PFSK-1 (cell line): ENCODE data around the gene INSM1.

ENCODE experiments used
- SIN3A ChIP-seq: IDR thresholded peaks from 2 replicates; pipeline ENCODE4 v1.6.1; 2012; ENCODE audit warnings: mild to moderate bottlenecking, low read length, moderate library complexity, borderline replicate concordance; ENCODE audit not compliant: insufficient read depth
- TF ChIP-seq, protein P1 (sequence below), 2 experiments: IDR thresholded peaks; 2 replicates each; pipeline versions ENCODE4 v1.6.1 to v1.8.0; 2011 to 2012; ENCODE audit warnings: low read depth in 2 of 2, low read length in 2 of 2, control low read depth in 1 of 2, inconsistent platforms in 1 of 2, mild to moderate bottlenecking in 1 of 2, moderate library complexity in 1 of 2; ENCODE audit not compliant: insufficient read depth in 1 of 2

DNA sequence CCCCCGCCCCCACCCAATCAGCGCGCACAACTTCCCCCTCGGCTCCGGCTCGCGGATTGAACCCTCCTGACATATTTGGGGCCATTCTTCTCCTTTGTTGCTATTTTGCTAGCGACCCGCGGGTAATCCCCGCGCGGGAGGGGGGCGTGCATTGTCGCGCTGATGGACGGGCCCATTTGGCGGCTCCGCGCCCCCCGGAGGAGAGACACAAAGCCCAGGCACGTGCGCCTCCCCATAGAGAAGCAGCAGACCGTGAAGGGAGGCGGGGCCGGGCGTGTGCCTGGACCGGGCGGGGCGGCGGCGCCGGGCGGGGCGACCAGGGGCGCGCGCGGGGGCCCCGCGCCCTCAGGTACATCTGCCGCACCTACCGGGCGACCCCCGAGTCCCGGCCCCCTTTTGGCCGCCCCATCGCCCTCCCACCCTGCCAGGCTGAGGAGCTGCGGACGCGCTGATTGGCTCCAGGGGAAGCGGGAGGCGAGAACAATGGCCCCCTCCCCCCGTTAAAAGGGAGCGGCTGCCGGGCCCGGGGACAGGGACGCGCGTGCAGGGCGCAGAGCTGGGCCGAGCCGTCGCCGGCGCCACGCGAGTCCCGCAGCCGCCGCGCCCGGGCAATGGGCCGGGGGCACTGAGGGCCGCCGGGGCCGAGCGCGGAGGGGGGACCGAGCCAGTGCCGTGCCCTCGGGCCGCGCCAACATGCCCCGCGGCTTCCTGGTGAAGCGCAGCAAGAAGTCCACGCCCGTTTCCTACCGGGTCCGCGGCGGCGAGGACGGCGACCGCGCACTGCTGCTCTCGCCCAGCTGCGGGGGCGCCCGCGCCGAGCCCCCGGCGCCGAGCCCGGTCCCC lies at the start of gene INSM1:
- no peak for TF ChIP-seq SIN3A
- TF ChIP-seq, protein P1, sequence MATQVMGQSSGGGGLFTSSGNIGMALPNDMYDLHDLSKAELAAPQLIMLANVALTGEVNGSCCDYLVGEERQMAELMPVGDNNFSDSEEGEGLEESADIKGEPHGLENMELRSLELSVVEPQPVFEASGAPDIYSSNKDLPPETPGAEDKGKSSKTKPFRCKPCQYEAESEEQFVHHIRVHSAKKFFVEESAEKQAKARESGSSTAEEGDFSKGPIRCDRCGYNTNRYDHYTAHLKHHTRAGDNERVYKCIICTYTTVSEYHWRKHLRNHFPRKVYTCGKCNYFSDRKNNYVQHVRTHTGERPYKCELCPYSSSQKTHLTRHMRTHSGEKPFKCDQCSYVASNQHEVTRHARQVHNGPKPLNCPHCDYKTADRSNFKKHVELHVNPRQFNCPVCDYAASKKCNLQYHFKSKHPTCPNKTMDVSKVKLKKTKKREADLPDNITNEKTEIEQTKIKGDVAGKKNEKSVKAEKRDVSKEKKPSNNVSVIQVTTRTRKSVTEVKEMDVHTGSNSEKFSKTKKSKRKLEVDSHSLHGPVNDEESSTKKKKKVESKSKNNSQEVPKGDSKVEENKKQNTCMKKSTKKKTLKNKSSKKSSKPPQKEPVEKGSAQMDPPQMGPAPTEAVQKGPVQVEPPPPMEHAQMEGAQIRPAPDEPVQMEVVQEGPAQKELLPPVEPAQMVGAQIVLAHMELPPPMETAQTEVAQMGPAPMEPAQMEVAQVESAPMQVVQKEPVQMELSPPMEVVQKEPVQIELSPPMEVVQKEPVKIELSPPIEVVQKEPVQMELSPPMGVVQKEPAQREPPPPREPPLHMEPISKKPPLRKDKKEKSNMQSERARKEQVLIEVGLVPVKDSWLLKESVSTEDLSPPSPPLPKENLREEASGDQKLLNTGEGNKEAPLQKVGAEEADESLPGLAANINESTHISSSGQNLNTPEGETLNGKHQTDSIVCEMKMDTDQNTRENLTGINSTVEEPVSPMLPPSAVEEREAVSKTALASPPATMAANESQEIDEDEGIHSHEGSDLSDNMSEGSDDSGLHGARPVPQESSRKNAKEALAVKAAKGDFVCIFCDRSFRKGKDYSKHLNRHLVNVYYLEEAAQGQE (IDR thresholded peaks at IDR 0.05; ENCODE audit: insufficient read depth in 1 of 2, low read depth in 2 of 2, low read length in 2 of 2): no peak
